ENCODE measurements around the gene TRAF5. TPM values are rescaled to one million over a fixed set of nuclear protein-coding genes. Genes with fewer than 3 reads are reported as not detected.
"Not testable (repeated sequence)": the region's sequence is repeated elsewhere in the genome, so short reads cannot be mapped to it uniquely, and the experiment has no call there.

The TRAF5 gene
- polyA plus RNA-seq, 1 donor: 27.9 TPM

DNA sequence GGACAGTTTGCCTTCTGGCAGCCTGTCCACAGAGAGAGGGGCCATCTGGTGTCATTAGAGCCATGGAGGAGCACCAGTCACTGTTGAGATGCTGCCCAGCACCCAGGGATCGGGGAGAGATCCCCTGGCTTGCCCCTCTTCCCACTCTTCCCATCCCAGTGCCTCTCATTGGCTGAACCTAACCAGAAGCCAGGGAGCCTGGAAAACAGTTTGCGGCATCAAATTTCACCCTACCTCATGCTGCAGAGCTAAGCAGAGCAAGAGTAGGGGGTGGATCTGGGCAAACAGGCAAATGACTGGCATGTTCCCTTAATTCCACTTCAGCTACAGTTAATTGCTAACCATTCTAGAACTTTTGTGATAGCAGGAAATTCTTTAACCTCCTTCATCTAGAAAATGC lies 19.1 kb downstream of the TRAF5 start:
- no peak for DNase-seq

GRCh38 chr1:211347077-211347844 lies 20.6 kb downstream of the TRAF5 start:
- DNase-seq: no peak

GRCh38 chr1:211348547-211348946 lies 21.9 kb downstream of the TRAF5 start:
- DNase-seq: no peak

GRCh38 chr1:211349741-211350140 lies 23.1 kb downstream of the TRAF5 start:
- DNase-seq: no peak

GRCh38 chr1:211352055-211352454 lies 25.4 kb downstream of the TRAF5 start:
- not testable (repeated sequence) for DNase-seq

DNA sequence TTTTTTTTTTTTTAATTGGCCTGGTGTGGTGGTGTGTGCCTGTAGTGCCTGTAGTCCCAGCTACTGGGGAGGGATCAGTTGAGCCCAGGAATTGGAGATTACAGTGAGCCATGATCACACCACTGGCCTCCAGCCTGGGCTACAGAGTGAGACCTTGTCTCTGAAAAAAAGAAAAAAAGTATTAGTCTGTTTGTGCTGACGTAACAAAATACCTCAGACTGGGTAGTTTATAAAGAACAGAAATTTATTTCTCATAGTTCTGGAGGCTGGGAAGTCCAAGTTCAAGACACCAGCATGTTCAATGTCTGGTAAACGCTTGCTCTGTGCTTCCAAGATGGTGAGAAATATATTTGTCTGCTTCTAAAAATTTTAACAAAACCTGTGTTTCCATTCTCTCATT lies 25.8 kb downstream of the TRAF5 start:
- no peak for DNase-seq

DNA sequence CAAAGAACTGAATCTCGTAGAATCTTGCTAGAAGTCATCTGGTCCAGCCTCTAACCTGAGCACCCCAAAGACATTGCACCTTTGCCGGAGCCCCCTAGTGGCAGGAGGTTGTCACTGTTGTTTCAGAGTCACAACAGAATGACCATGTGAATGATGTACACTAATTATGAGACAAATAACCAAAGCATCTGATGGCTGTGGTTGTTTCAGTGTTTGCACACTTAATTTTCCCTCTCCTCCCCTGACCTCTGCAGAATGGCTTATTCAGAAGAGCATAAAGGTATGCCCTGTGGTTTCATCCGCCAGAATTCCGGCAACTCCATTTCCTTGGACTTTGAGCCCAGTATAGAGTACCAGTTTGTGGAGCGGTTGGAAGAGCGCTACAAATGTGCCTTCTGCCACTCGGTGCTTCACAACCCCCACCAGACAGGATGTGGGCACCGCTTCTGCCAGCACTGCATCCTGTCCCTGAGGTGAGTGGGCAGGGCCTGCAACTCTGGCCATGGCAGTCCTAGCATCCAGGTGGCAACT lies 26.4 kb downstream of the TRAF5 start:
- DNase-seq: no peak

DNA sequence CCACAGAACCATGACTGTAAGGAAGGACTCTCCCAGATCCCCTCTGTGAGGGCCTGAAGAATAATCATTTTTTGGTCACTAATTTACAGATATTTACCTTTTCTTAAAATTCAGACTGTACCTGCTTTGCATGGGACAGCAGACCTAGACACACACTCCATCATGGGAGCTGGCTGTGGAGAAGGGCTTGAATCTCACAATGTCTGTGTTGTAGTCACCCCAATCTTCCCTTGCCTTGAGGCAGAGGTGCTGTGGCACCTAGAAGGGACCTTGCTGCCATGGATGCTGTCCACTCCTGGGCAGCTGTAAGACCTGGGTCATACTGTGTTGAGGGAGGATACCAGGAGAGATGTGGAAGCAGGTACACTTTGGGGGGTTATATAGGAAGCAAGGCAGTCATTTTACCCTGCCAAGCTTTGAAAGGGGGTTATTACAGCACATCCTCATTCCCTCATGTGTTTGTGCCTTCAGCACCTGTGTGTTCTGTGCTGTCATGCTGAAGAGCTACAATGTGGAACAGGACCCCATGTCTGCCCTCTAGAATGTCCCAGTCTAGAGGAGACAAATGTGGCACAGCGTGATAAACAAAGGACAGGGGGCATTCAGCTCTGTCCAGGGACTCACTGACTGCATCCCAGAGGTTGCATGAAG lies 27.1 kb downstream of the TRAF5 start:
- DNase-seq: no peak

DNA sequence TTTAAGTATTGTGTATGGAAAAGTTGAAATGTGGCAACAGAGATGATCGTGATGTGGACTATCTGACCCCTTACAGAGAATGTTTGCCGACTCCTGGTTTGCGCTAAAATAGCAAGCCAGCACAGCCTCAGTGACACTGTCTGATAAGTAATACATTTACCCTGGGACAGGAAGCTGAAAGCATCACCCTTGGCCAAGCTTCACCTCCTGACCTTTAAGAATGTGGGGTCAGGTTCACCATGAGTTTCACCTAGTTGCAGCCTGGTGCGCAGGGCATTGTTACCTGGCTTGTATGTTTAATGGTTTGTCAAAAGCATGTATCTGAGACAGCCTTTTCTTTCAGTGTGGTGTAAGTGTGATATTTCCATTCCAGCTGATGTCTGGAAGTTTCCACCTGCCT lies 29.2 kb downstream of the TRAF5 start:
- no peak for DNase-seq

DNA sequence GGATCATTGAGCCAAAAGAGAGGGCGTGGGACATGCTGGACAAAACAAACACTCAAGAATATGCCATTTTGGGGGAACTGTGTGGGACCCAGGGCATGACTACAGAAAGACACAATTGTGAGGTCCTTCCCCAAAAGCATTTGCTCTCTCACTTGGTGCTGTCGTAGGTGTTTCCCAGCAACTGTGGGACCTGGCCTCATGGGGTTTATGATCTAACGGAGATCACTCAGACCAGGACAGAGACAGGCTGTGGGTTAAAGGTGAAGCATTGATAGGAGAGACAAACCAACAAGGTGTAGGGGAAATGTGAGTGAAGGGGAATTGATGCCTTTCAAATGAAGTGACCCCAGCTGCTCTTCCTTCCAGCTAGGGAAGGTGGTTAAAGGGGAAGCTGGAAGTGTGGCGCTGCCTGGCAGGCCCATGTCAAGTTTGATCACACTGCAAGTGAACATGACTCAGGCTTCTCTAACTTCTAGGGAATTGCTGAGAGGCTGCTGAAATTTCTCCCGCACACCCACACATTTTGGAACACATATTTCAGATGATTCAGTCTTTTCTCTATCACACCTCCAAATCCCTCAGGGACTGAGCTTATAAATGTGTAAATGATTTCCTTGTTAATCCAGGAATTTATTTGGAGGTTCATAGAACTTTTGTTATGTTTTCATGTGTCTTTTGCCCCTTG lies 30.2 kb downstream of the TRAF5 start:
- DNase-seq: no peak

GRCh38 chr1:211358685-211359084 lies 32.1 kb downstream of the TRAF5 start:
- DNase-seq: no peak

DNA sequence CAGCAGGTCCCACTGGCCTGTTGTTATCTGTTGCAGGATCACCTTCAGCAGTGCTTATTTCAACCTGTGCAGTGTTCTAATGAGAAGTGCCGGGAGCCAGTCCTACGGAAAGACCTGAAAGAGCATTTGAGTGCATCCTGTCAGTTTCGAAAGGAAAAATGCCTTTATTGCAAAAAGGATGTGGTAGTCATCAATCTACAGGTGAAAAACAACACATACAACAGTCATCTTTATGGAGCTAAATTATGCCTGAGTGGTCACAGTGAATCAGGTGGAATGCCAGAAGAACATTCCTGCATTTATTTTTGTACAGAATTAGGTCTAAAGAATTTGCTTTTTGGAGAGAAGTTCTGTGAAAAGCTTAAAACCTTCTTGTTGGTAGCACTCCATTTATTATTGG lies 33.2 kb downstream of the TRAF5 start:
- no peak for DNase-seq

DNA sequence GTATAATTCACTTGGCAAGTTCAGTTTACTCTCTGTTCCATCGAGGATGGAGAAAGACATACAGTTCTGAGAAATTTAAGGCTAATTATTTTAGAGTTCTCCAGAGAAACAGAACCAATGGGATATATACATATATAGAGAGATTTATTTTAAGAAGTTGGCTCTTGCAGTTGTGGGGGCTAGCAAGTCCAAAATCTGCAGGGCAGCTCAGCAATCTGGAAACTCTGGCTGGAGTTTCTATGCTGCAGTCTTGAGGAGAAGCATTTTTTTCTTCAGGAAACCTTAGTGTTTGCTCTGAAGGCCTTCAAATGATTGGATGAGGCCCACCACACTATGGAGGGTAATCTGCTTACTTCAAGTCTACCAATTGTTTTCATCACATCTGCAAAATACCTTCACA lies 34.6 kb downstream of the TRAF5 start:
- DNase-seq: no peak

- no peak for DNase-seq
Measured at GRCh38 chr1:211369640-211370039, 43.0 kb downstream of the TRAF5 start.

DNA sequence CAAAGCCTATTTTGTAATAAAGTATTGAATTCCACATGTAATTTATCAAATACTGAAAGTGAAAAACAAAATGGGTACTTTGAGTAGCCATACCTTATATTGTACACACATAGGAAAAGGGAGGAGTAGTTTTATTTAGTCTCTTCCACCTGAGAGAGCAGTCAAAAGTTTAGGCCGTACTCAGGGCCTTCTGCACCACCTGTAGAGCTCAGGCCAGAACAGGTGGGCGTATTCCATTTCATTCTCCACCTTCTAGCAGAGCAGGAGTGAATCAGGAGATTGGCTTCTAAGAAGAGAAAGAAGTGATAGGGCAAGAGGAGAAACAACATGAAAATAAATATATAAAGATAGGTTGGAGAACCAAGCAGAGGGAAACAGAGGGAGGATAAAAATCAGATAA lies 44.0 kb downstream of the TRAF5 start:
- no peak for DNase-seq

DNA sequence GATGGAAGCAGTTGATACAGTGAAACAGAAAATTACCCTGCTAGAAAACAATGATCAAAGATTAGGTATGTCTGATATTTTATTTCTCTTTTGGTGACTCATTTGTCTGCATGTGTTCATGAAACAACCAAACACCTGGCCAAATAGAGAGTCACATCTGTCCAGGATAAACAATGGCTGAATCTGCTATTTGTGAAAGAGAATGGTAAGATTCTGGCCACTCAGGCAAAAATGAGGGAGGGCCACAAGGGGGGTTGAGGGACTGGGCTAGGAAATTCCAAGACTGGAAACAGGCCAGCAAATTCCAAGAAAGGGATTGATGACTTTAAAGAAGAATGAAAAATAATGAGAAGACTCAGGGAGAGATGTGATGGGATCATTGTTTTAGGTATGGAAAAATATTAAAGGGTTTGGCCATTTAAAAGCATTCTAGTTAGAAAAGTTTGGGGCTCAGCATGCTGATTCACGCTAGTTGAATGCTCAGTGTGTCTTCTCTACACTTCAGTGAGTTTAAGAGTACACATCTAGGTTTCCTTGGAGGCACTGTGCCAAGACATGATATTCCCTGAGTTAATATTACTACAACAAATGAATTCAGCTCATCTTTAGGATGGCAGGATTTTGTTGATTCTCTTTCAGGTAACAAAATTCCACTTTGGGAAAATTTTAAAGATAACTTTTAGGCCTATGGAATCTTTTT lies 44.9 kb downstream of the TRAF5 start:
- no peak for DNase-seq

DNA sequence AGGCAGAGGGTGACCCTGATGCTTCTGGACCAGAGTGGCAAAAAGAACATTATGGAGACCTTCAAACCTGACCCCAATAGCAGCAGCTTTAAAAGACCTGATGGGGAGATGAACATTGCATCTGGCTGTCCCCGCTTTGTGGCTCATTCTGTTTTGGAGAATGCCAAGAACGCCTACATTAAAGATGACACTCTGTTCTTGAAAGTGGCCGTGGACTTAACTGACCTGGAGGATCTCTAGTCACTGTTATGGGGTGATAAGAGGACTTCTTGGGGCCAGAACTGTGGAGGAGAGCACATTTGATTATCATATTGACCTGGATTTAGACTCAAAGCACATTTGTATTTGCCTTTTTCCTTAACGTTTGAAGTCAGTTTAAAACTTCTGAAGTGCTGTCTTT lies 45.8 kb downstream of the TRAF5 start:
- DNase-seq: no peak

GRCh38 chr1:211375146-211375818 lies 48.6 kb downstream of the TRAF5 start:
- DNase-seq: no peak

GRCh38 chr1:211375949-211376348 lies 49.3 kb downstream of the TRAF5 start:
- no peak for DNase-seq

DNA sequence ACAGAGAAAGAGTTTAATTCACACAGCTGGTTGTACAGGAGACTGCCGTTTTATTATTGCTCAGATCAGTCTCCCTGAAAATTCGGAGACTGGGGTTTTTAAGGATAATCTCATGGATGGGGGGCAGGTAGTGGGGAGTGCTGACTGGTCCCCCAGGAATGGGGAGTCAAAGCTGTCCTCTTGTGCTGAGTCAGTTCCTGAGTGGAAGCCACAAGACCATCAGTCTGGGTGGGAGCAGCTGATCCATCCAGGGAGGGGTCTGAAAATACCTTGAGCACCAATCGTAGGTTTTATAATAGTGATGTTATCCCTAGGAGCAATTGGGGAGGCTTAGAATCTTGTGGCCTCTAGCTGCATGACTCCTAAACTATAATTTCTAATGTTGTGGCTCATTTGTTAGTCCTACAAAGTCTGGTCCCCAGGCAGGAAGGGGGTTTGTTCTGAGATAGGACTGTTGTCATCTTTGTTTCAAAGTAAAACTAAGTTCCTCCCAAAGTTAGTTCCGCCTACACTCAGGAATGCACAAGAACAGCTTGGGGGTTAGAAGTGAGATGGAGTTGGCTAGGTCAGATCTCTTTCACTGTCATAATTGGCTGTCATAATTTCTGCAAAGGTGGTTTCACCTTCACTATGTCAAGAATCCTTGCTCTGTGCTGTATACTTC lies 50.3 kb downstream of the TRAF5 start:
- no peak for DNase-seq

All from left kidney (tissue), 2 donors.